Measurements from ENCODE around the gene SURF6. TPM values are rescaled to one million over a fixed set of nuclear protein-coding genes. Genes with fewer than 3 reads are reported as not detected.

Gene SURF6
- total RNA-seq, 1 donor from 2014 or later, result 31.4 TPM

DNA sequence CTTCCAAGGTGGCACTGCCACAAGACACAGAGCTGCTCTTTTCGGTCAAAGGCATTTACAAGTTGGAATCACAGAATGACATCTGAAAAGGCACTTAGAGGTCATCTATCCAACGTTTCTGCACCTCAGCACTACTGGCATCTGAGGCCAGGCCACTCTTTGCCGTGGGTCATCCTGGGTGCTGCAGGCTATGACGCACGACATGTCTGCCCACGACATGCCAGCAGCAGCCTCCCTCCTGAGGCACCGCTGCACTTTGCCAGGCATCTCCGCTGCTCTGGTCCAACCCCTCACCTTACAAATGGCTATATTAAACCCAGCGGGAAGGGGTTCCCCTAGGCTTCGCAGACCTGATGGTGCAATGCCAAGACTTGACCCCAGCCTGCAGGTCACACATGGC lies 31.8 kb upstream of the SURF6 start:
- no peak for DNase-seq (ENCODE audit: low read depth)

DNA sequence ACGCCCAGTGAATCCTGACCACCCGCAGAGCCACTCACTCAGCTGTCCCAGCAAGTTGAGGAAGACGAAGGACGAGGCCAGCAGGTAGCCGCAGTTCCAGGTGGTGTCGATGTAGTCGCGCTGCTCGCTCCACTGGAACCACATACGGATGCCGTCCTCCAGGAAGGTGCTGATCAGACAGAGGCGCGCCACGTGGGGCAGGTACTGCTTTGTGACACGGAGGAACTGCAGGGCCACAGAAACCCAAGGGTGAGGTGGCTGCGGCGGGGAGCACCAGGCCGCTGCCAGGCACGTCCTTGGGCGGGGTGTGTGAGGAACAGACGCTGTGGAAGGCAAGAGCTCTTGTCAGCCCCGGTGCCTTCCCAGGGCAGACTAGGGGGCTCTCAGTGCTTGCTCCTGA lies 31.2 kb upstream of the SURF6 start:
- DNase-seq (ENCODE audit: low read depth), result no peak

DNA sequence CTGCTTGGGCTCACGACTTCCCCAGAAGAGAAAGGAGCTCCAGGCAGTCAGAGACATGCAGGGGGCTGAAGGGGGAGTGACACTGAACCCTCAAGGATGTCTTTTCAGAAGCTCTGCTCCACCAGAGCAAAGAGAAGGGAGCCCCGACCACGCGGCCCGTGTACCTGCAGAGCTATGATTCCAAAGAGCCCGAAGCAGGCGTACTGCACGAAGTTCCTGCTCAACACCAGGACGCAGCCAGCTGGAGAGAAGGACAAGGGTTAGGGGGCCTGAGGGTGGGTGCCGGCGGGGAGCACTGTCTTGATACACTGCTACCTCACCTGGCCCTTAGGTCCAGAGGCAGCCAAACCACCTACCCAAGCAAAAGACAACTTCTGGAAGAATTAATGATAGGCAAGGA lies 30.4 kb upstream of the SURF6 start:
- DNase-seq (ENCODE audit: low read depth), result no peak

DNA sequence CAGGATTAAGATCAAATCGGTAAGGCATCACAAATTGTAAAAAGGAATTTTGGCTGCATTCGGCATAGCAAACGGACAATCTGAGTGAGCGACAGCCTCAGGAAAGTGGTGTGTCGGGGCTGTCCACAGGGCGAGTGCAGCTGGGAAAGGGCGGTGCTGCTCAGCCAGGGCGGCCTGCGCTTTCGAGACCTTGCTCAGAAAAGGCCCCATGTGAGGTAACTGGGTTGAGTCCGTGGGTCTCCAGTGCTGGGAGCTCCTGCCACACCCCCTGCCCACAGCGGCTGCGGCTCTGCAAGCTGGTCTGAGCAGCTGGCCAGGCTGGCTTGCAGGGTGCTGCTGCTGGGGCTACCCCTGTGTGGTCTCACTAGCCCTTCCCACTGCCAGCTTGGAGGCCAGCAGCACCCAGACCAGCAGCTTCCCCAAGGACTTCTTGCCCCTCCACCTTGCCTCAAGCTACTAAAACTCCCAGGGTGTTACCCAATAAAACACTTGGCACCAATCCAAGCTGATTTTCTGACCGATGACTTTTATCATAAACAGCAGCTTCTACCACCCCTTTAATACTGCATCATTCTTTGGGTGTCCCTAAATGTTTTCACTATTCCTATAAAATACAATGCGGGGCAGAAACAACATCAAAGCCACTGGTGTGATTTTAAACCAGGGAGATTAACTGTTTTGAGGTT lies 26.5 kb upstream of the SURF6 start:
- no peak for DNase-seq (ENCODE audit: low read depth)

DNA sequence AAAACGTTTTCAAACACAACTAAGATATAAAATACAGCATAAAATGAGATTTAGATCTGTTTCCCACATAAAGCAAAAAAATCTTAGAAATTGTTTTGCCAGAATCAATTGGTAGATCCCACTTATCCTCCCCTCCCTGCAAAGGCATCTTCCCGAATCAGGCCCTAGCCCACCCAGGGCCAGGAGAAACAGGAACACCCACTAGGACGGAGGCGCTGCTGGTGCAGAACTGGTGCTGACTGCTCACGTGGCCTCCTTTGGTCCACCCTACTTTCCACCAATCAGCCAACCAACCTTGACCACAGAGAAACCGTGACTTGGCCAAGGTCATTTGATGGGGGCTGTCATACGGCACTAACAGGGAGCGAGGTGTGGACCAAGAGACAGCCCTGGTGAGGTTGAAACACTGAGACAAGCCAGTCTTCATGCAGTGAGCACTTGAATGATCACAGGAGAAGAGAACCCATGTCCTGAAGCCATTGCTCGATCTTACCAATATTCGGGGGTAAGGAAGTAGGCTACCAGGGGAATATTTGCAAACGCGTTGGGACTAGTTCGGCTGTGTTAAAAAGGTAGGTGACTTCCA lies 25.6 kb upstream of the SURF6 start:
- DNase-seq (ENCODE audit: low read depth), result no peak

DNA sequence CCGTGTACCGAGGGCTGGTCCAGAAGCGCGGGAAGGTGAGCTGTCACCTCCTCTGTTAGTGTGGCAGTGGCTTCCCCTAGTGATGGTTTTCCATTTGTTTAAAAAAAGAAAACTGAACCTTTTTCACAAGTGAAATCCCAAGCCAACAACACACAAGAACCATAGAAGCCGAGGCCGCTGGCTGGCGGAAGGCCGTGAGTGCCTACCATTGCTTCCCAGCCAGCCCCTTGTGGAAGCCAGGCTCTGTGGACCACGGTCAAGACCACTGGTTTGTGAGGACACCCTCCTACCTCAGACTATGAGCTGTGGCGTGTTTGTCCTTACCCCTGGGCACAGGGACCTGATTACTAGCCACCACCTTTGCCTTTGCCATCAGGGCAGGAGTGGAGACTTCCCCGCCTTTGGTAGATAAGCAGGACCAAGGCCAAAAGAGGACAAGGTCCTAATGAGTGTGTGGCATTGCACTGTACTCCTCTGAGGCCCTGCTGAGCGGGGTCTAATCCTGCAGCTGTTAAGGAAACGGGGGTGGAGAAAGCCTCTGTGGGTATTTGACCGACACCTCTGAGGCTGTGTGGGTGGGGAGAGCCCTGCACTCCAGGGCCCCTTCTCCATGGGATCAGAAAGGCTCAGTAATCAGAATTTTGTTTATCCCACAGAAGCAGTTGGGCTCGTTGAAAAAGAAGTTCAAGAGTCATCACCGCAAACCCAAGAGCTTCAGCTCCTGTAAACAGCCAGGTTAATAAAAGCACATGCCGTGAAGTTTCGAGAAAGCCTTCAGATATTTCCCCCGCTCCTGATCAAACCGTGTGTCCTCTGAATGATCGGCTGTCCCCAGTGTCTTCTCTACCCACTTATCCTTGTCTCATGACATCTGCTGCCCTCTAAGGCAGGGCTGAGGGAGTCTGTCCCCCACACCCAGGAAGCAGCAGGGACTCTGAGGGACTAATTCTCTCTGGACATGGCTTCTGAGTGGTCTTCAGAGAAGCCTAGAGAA lies 24.7 kb upstream of the SURF6 start:
- no peak for DNase-seq (ENCODE audit: low read depth)

DNA sequence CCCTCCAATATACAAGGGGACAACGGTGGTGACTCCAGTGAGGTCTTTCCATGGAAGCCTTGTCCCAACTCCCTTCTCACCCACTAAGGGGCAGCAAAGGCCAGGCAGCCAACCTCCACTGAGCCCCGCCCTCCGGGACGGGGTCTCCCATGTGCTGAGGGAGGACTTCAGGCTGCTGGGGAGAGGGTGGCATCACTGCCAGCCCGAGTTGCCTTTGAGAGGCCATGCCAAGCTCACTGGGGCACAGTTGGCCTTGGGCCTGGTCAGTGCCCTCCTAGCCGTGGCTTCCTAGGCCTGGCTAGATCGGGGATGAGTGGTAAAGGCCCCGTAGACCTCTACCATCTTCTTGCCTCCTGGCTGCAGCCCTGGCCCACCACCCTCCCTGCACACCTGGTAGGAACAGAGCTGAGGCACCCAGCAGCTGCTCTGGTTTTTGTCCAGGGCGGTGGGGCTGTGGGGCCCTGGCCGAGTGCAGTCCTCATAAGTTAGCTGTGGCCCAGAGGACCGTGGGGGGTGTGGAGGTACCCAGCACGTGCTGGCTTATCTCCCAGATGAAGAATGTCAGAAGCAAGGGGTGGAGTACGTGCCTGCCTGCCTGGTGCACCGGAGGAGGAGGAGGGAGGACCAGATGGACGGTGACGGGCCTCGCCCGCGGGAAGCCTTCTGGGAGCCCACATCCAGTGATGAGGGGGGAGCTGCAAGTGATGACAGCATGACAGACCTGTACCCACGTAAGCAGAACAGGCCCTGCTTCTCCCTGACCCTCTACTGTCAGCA lies 23.6 kb upstream of the SURF6 start:
- no peak for DNase-seq (ENCODE audit: low read depth)

DNA sequence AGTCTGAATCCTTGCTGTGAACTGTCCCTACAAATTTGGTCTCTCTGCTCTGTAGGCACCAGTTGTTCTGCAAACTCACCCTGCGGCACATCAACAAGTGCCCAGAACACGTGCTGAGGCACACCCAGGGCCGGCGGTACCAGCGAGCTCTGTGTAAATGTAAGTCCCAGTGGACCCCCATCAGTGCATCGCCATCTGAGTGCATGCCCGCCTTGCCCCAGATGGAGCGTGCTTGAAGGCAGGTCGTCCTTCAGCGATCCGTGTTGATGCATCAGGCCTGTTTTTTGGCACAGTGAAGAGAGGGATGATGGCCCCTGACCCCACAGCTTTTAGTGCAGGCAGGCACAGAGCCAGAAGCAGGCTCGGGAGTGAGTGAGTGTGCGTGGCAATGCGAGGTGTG lies 21.7 kb upstream of the SURF6 start:
- no peak for DNase-seq (ENCODE audit: low read depth)

DNA sequence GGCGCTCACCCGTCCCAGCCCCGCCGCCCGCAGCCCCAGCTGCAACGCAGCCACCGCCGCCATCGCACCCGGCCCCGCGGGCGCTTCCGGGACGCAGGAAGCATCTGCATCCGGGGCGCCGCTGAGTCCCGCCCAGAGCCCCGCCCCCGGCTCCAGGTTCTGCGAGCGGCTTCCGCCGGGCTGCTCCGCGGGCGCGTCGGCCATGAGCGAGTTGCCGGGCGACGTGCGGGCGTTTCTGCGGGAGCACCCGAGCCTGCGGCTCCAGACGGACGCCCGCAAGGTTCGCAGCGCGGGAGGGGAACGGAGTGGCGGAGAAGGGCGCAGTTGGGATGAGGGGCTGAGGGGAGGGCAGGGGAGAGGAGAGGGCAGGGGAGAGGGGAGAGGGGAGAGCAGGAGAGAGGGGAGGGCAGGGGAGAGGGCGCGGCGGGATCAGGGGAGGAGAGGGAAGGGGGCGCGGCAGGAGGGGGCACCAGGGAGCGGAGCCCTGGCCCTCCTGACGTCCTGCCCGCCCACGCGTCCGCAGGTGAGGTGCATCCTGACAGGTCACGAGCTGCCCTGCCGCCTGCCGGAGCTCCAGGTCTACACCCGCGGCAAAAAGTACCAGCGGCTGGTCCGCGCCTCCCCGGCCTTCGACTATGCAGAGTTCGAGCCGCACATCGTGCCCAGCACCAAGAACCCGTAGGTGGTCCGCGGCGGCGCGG lies 20.6 kb upstream of the SURF6 start, which contains the start of the genes SURF1 and SURF2:
TSS of gene SURF1 (minus strand) at position 97 of the 701 bp plus-strand sequence. CDS start at position 63, 34 bp downstream.
TSS of gene SURF2 (plus strand) at position 160 of the 701 bp plus-strand sequence. CDS start at position 203, 43 bp downstream.
- DNase-seq (ENCODE audit: low read depth), result peak; percentile 49

DNA sequence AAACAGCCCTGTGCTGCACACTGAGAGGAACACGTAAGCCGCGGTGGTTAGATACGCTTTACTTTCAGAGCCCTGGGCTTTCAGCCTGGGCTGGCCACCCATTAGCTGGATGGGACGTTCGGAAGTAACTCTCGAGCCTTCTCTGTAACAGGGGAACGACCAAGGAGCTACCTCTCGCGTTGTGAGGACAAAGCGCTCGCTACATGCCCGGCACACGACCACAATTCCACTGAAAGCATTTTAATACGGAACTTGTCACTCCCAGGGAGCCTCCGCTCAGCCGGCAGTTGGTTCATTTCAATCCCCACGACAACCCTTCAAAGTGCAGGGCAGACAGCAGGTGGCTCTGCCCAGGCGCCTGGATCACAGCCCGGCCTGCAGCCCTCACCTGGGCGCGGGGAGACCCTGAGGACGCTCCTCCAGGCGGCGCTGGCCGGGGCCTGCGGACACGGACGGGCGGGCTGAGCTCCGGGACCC lies 19.9 kb upstream of the SURF6 start:
- no peak for DNase-seq (ENCODE audit: low read depth)

DNA sequence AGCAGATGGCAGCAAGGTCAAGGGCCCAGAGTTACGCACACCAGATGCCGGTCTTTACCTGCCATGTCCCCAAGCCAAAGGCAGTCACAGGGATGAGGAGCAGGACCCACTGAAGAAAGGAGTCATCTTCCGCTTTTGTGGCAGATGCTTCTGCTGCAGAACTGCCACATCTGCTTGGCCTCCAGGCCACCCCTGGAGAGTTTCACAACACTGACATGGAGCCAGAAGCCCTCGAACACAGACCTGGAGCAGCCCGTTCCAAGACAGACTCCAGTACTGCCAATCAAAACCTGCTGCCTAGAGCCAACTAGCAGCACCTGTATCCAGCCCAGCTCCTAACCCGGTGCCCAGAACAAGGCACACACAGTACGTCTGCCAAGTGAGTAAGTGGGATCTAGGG lies 18.8 kb upstream of the SURF6 start:
- no peak for DNase-seq (ENCODE audit: low read depth)

DNA sequence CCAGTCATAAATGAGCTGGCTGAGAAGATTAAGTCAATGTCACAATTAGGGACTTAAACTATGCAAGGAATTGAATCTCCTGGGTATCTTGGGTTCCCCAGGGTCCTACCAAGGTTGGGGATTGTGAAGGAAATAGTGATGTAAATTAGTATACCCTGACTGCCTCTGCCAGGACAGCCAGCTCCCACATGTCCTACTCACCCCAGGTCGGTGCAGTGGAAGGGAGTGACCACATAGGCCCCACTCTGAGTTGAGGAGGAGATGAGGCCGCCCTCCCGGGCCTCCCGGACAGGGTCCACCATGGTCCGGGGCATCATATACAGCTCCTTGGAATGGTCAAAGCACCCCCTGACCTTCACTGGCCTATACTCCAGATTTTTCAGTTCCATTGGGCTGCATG lies 17.6 kb upstream of the SURF6 start:
- no peak for DNase-seq (ENCODE audit: low read depth)

DNA sequence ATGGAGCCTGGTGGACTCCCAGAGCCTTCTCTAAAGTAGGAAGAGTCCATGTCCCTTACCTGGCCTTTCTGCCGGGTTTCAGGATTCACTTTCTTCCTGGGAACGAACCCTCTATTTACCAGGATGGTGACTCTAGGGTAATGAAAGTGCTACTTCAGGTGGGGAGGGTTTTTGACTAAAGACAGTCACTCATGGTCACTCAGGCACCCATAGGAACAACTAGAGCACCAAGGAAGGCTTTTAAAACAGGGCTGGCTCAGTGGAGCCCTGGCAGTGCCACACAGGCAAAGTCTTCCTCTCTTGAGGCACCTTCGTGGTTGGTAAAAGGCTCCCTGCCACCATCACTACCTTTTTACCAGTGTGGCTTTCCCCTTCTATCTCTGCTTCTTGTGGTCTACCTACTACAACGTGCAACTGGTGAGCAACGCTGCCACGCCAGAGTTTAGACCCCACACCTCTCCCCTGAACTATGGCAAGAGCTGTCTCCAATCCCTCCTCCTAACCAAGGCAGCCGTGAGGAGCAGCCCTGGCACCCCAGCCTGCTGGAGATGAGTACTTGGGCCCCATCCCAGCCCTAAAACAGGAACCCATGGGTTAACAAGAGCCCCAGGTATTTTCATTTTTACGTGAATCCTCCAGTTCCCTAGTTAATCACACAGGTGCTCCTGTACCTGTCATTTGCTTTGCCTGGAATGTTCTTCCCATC lies 16.8 kb upstream of the SURF6 start:
- DNase-seq (ENCODE audit: low read depth), result no peak

DNA sequence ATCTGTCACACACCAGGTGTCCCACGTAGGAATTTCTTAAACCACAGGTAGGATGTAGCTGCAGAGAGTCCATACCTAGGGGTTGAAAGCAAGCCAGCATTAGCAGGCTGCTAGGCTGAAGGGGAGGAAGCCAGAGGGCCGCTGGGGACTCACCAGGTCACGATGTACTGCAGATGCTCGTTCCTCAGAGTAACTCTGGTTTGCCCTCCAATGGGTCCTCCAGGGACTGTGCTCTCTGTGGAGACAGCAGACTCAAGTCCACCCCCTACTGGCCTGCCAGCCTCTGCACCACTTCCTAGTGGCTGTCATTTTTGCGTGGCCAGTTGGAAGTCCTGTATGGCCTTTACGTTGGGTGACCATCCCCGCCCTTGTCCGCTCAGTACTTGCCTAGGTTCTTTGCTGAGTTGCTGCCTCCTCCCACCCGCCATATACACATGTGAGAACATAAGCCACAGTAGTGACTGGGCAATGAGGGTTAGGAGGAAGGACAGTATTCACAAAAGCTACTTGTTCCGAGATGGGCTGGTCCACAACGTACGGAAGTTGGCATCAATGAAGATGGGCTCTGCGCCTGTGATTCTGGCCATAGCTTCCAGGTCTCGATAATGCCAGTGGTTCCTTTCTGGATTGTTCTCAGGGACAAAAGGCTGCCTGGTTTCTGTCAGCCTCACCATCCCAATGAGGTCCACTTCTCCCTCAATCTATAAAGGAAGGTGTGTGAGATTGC lies 16.1 kb upstream of the SURF6 start:
- DNase-seq (ENCODE audit: low read depth), result peak; percentile 49

DNA sequence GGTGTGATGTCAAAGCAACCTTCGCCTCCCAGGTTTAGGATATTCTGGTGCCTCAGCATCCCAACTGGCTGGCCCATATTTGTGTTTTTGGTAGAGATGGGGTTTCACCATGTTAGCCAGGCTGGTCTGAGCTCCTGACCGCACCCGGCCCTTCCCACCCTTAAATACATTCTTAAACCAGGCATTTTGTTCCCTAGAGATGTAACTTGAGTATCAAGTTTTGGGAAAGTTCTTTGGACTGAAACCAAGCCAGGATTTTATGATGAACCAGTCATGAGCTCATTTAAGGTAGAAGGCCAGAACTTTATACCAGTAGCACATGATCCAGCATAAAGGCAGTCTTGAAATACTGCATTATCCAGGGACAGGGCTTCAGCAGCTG lies 15.5 kb upstream of the SURF6 start:
- no peak for DNase-seq (ENCODE audit: low read depth)

DNA sequence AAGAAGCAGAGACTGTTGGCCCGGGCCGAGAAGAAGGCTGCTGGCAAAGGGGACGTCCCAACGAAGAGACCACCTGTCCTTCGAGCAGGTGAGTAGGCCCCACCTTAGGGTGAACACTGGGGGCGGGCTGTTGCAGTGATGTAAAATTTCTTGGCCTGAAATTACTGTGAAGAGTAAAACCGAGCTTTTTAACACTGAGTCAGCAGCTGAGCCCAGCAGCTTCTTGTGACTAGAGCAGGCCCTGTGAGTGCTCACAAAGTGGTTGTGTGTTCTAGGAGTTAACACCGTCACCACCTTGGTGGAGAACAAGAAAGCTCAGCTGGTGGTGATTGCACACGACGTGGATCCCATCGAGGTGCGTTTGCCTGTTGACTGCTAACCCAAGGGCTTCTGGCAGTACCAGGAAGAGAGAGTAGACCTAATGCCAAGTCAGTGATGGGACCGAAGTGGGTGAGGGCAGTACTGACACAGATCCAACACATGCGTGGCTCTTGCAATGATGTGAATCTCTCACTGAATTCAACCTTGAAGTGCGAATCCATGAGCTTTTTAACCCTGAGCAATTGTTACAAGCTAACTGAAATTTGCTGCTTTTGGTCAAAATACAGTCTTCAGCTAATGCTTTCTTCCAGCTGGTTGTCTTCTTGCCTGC lies 14.1 kb upstream of the SURF6 start:
- no peak for DNase-seq (ENCODE audit: low read depth)

DNA sequence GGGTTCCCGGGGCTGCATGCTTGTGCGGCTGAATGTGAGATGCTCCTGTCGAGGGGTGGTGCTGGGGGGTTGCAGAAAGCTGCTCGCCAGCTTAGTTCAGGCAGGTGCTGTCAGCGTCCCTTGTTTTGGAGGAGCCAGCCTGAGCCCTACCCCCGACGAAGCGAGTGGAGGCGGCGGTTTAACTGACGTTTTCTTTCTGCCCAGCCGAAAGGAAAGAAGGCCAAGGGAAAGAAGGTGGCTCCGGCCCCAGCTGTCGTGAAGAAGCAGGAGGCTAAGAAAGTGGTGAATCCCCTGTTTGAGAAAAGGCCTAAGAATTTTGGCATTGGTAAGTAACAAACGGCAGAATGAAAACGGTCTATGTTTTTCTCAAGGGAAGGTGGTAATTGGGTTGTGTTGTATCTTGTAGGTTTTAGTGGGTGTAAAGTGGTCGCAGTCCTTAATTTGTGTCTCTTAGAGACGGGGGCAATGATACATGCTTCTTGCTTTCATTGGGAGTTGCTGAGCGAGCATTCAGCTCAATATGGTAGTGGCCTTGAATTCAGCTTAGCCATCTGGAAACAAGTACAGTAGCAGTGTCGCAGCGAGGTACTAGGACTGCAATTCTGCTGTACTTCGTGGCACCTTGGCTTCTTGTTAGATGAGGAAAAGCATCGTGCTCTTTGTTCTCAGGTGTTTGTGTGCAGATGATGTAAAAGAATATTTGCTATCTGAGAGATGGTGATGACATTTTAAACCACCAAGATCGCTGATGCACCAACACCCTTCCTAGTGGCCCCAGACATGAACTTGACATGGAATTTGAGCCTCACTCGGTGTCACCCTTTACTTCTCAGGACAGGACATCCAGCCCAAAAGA lies 13.0 kb upstream of the SURF6 start:
- DNase-seq (ENCODE audit: low read depth), result no peak
